ENCODE measurements around the gene TRIM46.

DNA sequence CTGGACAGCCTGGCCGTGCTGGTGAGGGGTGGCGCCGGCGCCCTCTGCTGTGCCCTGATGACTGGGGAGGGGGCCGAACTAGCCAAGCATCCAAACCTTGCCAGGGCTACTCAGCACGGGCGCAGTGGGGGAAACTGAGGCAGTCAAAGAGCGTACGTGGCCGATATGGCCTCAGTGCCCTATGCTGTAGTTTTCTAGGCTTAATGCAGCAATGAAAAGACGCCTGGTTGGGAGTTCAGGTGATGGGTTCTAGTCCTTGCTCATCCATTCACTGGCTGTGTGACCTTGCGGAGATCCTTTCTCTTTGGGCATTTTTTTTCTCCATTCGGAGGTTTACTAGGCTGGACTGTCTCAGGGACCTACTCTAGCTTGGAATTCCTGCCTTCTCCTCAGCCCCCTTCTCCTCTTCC is 35.7 kb downstream of the TRIM46 start:
- TF ChIP-seq CTCF (conservative IDR thresholded peaks at IDR 0.05) (no peak), EZH2 (IDR thresholded peaks at IDR 0.05; ENCODE audit: low read depth) (no peak)
